ENCODE data around the gene SPOUT1. TPM values are rescaled to one million over a fixed set of nuclear protein-coding genes. Genes with fewer than 3 reads are reported as not detected.
A peak's percentile ranks its signal among the peaks of the same experiment; 100 is the strongest.

Gene SPOUT1
- polyA plus RNA-seq, 2 of the 4 experiments (the other 2 are of a cell fraction), result 24.3 to 28.5 TPM

DNA sequence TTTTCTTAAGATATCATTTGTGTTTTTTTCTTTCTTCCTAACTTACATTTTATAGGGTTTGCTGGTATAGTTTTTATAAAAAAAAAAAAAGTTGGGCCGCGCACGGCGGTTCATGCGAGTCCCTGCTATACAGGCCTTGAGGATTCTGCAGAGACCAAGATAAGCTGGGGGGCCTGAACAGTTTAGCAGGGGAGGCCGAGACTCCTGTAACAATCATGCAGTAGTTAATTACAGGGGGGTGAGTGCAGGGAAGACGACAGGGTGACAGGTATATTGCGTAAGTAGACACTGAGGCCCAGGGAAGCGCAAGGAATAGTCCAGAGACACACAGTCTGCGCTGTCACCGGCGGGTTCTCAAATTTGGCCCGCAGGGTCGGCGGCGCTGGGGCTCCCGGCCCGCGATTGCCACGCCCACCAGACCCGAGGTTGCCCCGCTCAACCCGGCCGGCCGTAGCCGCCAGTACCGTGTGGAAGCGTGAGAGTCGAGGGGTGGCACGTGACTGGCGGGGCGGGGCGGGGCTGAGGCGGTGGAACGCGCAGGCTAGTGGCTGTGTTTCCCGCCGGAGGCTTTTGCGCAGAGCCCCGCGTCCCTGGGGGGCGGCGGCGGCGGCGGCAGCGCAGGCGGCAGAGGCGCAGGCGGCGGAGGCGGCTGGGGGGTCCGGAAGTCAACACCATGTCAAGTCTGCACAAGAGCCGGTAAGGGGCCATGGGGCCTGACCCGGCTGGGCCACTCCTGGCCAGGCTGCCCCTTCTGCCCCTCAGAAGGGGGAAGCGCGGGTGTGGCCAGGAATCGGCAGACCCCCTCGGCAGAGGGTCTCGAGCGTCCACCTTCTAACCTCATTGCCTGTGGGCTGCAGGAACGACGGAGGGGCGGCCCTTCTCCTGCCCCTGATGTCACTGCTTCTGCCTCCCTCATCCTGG lies 42.7 kb downstream of the SPOUT1 start, which contains the start of gene TBC1D13:
Gene TBC1D13, plus strand, starts transcription at position 573 of the 921 bp plus-strand sequence. Its CDS starts 101 bp downstream, at position 674.
- H3K9me3 ChIP-seq, result no peaks in the 10 kb centered on the region
- peak within 1 kb of the TSS; percentile 74 for H3K4me2 ChIP-seq
- POLR2A ChIA-PET, result interaction anchor here (0.6 to 1.5 kb wide), 2 partner anchors 26 to 31 kb away, joined by 4 to 6 read pairs; partner anchors contain the start of gene ENDOG
- H3K27ac ChIP-seq, result peak within 1 kb of the TSS; percentile 82 to 99
- ATAC-seq (peak; percentile 97 to 98), DNase-seq (ENCODE audit: low read depth in 1 of 2, low spot score in 1 of 2) (peak; percentile 88 to 94), FAIRE-seq (no peak)
- CTCF ChIA-PET, result interaction anchor here (1.1 kb wide), 1 partner anchor 112 kb away, joined by 3 read pairs; no protein-coding TSS in a partner anchor
- 17% methylated on average over 43 of the region's 64 CpGs for WGBS (ENCODE audit: missing lambda C conversion rate)
- peaks cover 14% of the 10 kb centered on the region for H3K4me1 ChIP-seq
- peak within 1 kb of the TSS; percentile 83 for H3K4me3 ChIP-seq
- TF ChIP-seq HOXB13 (CRISPR knock-in tag; IDR thresholded peaks at IDR 0.05; ENCODE audit: low read depth), result no peak
- TF ChIP-seq NR3C1 (IDR thresholded peaks at IDR 0.05), result no peak
- TF ChIP-seq PHF8 (IDR thresholded peaks at IDR 0.05; ENCODE audit: borderline replicate concordance, low read depth), result peak; percentile 59
- no peak for TF ChIP-seq SREBF2 (IDR thresholded peaks at IDR 0.05)
- TF ChIP-seq CHD2 (IDR thresholded peaks at IDR 0.05; ENCODE audit: low read length, partially characterized antibody), result peak; percentile 12
- no peak for TF ChIP-seq CTCF (IDR thresholded peaks at IDR 0.05)
- TF ChIP-seq ZNF302 (CRISPR knock-in tag; IDR thresholded peaks at IDR 0.05), result no peak
- TF ChIP-seq, protein P1, sequence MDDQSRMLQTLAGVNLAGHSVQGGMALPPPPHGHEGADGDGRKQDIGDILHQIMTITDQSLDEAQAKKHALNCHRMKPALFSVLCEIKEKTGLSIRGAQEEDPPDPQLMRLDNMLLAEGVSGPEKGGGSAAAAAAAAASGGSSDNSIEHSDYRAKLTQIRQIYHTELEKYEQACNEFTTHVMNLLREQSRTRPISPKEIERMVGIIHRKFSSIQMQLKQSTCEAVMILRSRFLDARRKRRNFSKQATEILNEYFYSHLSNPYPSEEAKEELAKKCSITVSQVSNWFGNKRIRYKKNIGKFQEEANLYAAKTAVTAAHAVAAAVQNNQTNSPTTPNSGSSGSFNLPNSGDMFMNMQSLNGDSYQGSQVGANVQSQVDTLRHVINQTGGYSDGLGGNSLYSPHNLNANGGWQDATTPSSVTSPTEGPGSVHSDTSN (IDR thresholded peaks at IDR 0.05), result peak; percentile 48; the same call in 1 of the 2 replicates
- TF ChIP-seq CBX2 (IDR thresholded peaks at IDR 0.05; ENCODE audit: borderline replicate concordance, low read depth), result no peak
- no peak for TF ChIP-seq RARB (CRISPR knock-in tag; IDR thresholded peaks at IDR 0.05)
- TF ChIP-seq MAZ (IDR thresholded peaks at IDR 0.05; ENCODE audit: borderline replicate concordance, low read depth, low read length), result peak; percentile 90; the same call in 1 of the 2 replicates
- peak; percentile 88 for TF ChIP-seq USF2 (IDR thresholded peaks at IDR 0.05)
- no peak for TF ChIP-seq CHD4 (IDR thresholded peaks at IDR 0.05; ENCODE audit: borderline replicate concordance)
- TF ChIP-seq EP300 (IDR thresholded peaks at IDR 0.05), result peak in 1 of 2 experiments; percentile 40; a peak in 1 of 5 replicates
- TF ChIP-seq HDAC2 (IDR thresholded peaks at IDR 0.05), result no peak
- no peak for TF ChIP-seq NFE2L2 (conservative IDR thresholded peaks at IDR 0.05; ENCODE audit: low read length)
- no peak for TF ChIP-seq ZSCAN20 (CRISPR knock-in tag; IDR thresholded peaks at IDR 0.05)
- no peak for TF ChIP-seq ZFP36 (IDR thresholded peaks at IDR 0.05; ENCODE audit: borderline replicate concordance, partially characterized antibody)
- no peak for TF ChIP-seq POLR2AphosphoS2 (conservative IDR thresholded peaks at IDR 0.05; ENCODE audit: low read length)
- TF ChIP-seq SMC3 (IDR thresholded peaks at IDR 0.05), result 0 out of 3 replicates have a peak, but pooled peaks have one; percentile 21
- TF ChIP-seq MAX (IDR thresholded peaks at IDR 0.05), result peak; percentile 98
- TF ChIP-seq RNF2 (IDR thresholded peaks at IDR 0.05; ENCODE audit: borderline replicate concordance, low read depth), result no peak
- TF ChIP-seq RFX5 (IDR thresholded peaks at IDR 0.05), result no peak
- no peak for TF ChIP-seq EHF (CRISPR knock-in tag; IDR thresholded peaks at IDR 0.05)
- TF ChIP-seq ZC3H11A (IDR thresholded peaks at IDR 0.05), result no peak
- no peak for TF ChIP-seq MAFK (IDR thresholded peaks at IDR 0.05; ENCODE audit: partially characterized antibody)
- TF ChIP-seq EHMT2 (IDR thresholded peaks at IDR 0.05; ENCODE audit: low read depth), result no peak
- TF ChIP-seq GATA3 (IDR thresholded peaks at IDR 0.05; ENCODE audit: borderline replicate concordance), result peak; percentile 31; the same call in 1 of the 2 replicates
- no peak for TF ChIP-seq MYC (IDR thresholded peaks at IDR 0.05; ENCODE audit: borderline replicate concordance, low read length)
- TF ChIP-seq JUNB (IDR thresholded peaks at IDR 0.05), result no peak
- peak; percentile 83 for TF ChIP-seq NPAS2 (CRISPR knock-in tag; IDR thresholded peaks at IDR 0.05; ENCODE audit: borderline replicate concordance)
- TF ChIP-seq HOXA7 (CRISPR knock-in tag; IDR thresholded peaks at IDR 0.05), result no peak
- TF ChIP-seq TFCP2L1 (CRISPR knock-in tag; IDR thresholded peaks at IDR 0.05), result no peak
- TF ChIP-seq, protein P2, sequence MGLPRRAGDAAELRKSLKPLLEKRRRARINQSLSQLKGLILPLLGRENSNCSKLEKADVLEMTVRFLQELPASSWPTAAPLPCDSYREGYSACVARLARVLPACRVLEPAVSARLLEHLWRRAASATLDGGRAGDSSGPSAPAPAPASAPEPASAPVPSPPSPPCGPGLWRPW (IDR thresholded peaks at IDR 0.05), result no peak
- TF ChIP-seq, protein P3, sequence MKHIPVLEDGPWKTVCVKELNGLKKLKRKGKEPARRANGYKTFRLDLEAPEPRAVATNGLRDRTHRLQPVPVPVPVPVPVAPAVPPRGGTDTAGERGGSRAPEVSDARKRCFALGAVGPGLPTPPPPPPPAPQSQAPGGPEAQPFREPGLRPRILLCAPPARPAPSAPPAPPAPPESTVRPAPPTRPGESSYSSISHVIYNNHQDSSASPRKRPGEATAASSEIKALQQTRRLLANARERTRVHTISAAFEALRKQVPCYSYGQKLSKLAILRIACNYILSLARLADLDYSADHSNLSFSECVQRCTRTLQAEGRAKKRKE (CRISPR knock-in tag; IDR thresholded peaks at IDR 0.05; ENCODE audit: low read depth), result no peak
- TF ChIP-seq FOXS1 (CRISPR knock-in tag; IDR thresholded peaks at IDR 0.05), result no peak
